Psoas muscle (tissue), 8 donors: ENCODE measurements around the gene RPP14. TPM values are rescaled to one million over a fixed set of nuclear protein-coding genes. Genes with fewer than 3 reads are reported as not detected.

Experiments used
- ATAC-seq, 4 donors: fragments of 200-7000 bp; cut with Tn5 transposase; one replicate each; pipeline ENCODE4 v1.9.1; 2020; ENCODE audit warnings: moderate library complexity in 3 of 4, mild to moderate bottlenecking in 2 of 4
- DNase-seq, 2 donors: peaks; one replicate each; pipeline ENCODE4 v3.0.0-alpha.2; 2020
- H3K27ac ChIP-seq: fragments of 200-600 bp; one replicate; pipeline ENCODE4 v1.8.0; 2022
- H3K27me3 ChIP-seq, 3 donors: fragments of 200-600 bp in 1 of 3; one replicate each; pipeline versions ENCODE4 v1.6.1 to v1.8.0; 2013 to 2022; ENCODE audit warnings: low read length in 2 of 3, mild to moderate bottlenecking in 2 of 3, moderate library complexity in 1 of 3; ENCODE audit not compliant: insufficient read depth in 3 of 3
- H3K36me3 ChIP-seq, 2 donors: fragments of 200-600 bp in 1 of 2; one replicate each; pipeline versions ENCODE4 v1.6.1 to v1.8.0; 2013 to 2022; ENCODE audit warnings: low read depth in 1 of 2, mild to moderate bottlenecking in 1 of 2, moderate library complexity in 1 of 2; ENCODE audit not compliant: insufficient read depth in 1 of 2
- H3K4me1 ChIP-seq: fragments of 200-600 bp; one replicate; pipeline ENCODE4 v1.8.0; 2022
- H3K4me3 ChIP-seq: fragments of 200-600 bp; one replicate; pipeline ENCODE4 v1.8.0; 2022; ENCODE audit warnings: mild to moderate bottlenecking
- H3K9me3 ChIP-seq: fragments of 200-600 bp; one replicate; pipeline ENCODE4 v1.8.0; 2022
- WGBS, 3 donors: extraction: QIAGEN DNeasy Blood & Tissue Kit; methylation state at CpG; one replicate each; pipeline versions ENCODE4 v1.1.6 to v1.1.7; 2013; 5-methylcytosine and 5-hydroxymethylcytosine counted together
- intact Hi-C, 2 donors: fragments of 100-400 bp; cut with DNase I; formaldehyde crosslinking; loops; one replicate each; pipeline versions ENCODE4 v1.11.0 to v1.14.2; 2022
- polyA plus RNA-seq, 3 donors: library from polyadenylated mRNA; stranded (reverse); fragments of 200-250 nt; gene quantifications; one replicate each; pipeline ENCODE4 v1.2.3, GENCODE V29; 2013
- total RNA-seq, 4 donors: library from RNA; stranded (reverse); fragmentation: NEBNext Ultra II Directional in 2 of 4; extraction: Animal tissue kit (Norgen Biotek cat#: 25700) in 2 of 4; gene quantifications; one replicate each; pipeline versions ENCODE4 v1.2.1 to v1.2.4, GENCODE V29; 2021 to 2023
- TF ChIP-seq, protein P1 (sequence below): fragments of 200-600 bp; IDR thresholded peaks from one replicate; pipeline ENCODE4 v1.8.0; 2022; ENCODE audit warnings: antibody characterized with exemption
- donor health status: healthy with polysubstance abuse.
- donor health status: DM: no; HTN: no; CAD: no; lungs with moderate emphysema.
- donor health status: Bipolar disorder and iron deficiency.
- donor health status: healthy.
- donor health status: DM: yes; HTN: yes; CAD: no.
- donor health status: DM: no; HTN: no; CAD: no.
- donor health status: DM: no; HTN: no; CAD: no.
- donor health status: DM: yes; HTN: yes; CAD: no.

Gene RPP14
- total and polyA plus RNA-seq, 7 donors = 17.3 to 36.6 (median 28.0) TPM

DNA sequence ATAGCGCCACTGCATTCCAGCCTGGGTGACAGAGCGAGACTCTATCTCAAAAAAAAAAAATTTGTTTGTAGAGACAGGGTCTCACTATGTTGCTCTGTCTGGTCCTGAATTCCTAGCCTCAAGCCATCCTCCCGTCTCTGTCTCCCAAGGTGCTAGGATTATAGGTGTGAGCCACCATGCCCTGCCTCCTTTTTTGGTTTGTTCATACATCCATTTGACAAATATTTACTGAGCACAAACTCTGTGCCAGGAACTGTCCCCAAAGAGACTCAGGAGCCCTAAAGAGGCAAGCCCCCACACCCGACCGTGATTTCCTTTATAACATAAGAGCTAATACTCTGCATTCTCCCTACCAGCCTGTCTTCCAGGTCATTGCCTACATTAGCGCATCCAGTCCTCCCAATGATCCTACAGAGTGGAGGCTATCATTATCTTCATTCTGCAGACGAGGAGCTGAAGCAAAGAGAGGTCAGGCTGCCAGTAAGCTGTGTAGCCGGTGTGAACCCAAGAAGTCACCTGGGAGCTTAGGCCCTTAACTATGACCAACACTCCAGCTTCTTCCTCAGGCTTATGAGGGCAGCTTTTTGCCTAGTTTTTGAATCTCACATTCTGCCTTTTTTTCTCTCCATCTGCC lies 20.3 kb downstream of the RPP14 start:
- TF ChIP-seq, protein P1, sequence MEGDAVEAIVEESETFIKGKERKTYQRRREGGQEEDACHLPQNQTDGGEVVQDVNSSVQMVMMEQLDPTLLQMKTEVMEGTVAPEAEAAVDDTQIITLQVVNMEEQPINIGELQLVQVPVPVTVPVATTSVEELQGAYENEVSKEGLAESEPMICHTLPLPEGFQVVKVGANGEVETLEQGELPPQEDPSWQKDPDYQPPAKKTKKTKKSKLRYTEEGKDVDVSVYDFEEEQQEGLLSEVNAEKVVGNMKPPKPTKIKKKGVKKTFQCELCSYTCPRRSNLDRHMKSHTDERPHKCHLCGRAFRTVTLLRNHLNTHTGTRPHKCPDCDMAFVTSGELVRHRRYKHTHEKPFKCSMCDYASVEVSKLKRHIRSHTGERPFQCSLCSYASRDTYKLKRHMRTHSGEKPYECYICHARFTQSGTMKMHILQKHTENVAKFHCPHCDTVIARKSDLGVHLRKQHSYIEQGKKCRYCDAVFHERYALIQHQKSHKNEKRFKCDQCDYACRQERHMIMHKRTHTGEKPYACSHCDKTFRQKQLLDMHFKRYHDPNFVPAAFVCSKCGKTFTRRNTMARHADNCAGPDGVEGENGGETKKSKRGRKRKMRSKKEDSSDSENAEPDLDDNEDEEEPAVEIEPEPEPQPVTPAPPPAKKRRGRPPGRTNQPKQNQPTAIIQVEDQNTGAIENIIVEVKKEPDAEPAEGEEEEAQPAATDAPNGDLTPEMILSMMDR = no peak
- Histone ChIP-seq H3K36me3 (no peaks in the 10 kb centered on the region), H3K9me3 (no peaks in the 10 kb centered on the region), H3K27me3 (no peaks in the 10 kb centered on the region), H3K4me3 (no peak overlapping the region), H3K27ac (no peak overlapping the region), H3K4me1 (no peaks in the 10 kb centered on the region)
- 92 to 95% (median 94%) methylated on average over 8 of the region's 8 CpGs for WGBS, 3 donors
- DNase-seq (no peak), ATAC-seq (no peak)
- intact Hi-C loops = no loop called here

- H3K27me3 ChIP-seq = no peaks in the 10 kb centered on the region
- no peak for ATAC-seq
- DNase-seq = no peak
- H3K27ac ChIP-seq = no peak overlapping the region
- intact Hi-C loops = no loop called here
- no peaks in the 10 kb centered on the region for H3K36me3 ChIP-seq
- no peak overlapping the region for H3K4me3 ChIP-seq
- no peaks in the 10 kb centered on the region for H3K9me3 ChIP-seq
- WGBS, 3 donors = 84 to 88% (median 85%) methylated on average over 8 of the region's 8 CpGs
- H3K4me1 ChIP-seq = peaks cover 5% of the 10 kb centered on the region
- TF ChIP-seq, protein P1 = no peak
Observed at GRCh38 chr3:58329150-58329921, 23.3 kb downstream of the RPP14 start.

DNA sequence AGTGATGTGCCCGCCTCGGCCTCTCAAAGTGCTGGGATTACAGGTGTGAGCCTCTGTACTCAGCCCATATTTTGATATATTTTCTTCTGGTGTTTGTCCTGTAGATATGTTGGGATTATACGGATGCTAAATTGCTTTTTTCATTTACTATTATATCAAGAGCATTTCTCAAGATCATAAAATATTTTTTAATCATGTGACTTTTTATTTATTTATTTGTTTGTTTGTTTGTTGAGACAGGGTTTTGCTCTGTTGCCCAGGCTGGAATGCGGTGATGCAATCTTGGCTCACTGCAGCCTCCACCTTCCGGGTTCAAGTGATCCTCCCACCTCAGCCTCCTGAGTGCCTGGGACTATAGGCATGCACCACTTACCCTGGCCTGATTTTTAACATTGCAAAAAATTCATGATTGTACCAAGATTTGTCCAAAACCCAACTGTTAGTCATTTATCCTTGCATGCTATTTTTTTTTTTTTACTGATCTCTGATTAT lies 23.9 kb downstream of the RPP14 start:
- 90 to 94% (median 92%) methylated on average over 5 of the region's 5 CpGs for whole genome bisulfite sequencing, 3 donors
- DNase-seq = no peak
- no peak for ATAC-seq
- TF ChIP-seq, protein P1 = no peak
- Histone ChIP-seq H3K27me3 (no peaks in the 10 kb centered on the region), H3K4me1 (peaks cover 9% of the 10 kb centered on the region), H3K4me3 (no peak overlapping the region), H3K27ac (no peak overlapping the region), H3K36me3 (no peaks in the 10 kb centered on the region), H3K9me3 (no peaks in the 10 kb centered on the region)
- intact Hi-C loops = loop anchor here in 1 of 2 donors (5.0 kb wide), 1 partner anchor 82 kb away; no protein-coding TSS in a partner anchor

DNA sequence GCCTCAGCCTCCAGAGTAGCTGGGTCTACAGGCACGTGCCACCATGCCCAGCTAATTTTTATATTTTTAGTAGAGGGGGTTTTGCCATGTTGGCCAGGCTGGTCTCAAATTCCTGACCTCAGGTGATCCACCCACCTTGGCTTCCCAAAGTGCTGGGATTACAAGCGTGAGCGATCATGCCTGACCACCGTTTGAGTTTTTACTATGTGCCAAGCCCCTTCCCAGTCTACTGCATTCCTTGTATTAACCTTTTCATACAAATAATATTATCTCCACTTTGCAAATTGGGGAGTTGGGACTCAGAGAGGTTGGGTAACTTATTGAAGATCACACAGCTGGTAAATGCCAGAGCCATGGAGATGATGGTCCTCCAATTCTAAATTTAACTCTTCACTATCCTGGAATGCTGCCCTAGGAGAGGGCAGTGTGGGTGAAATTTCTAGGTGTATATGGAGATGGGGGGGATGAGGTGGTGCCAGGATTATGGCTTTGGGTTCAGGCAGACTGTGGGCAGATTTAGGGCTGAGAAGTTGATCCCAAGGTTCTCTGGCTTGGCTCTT lies 25.6 kb downstream of the RPP14 start:
- Histone ChIP-seq H3K27me3 (no peaks in the 10 kb centered on the region), H3K4me1 (peaks cover 26% of the 10 kb centered on the region), H3K36me3 (no peaks in the 10 kb centered on the region), H3K27ac (no peak overlapping the region), H3K9me3 (no peaks in the 10 kb centered on the region), H3K4me3 (no peak overlapping the region)
- TF ChIP-seq, protein P1 = no peak
- no peak for DNase-seq
- intact Hi-C loops = loop anchor here (2.0 to 5.0 kb wide), 2 partner anchors 81 to 161 kb away; partner anchors contain the start of gene KCTD6 (in 2 of the 2)
- ATAC-seq = no peak
- WGBS, 3 donors = 68 to 73% (median 71%) methylated on average over 4 of the region's 4 CpGs
